HG03025 (cell line): Measurements from ENCODE around the gene PCYT1B.

Experiments used
- ATAC-seq: cut with Tn5 transposase; IDR thresholded peaks from one replicate; pipeline ENCODE4 v1.9.1; 2021; ENCODE audit warnings: mild to moderate bottlenecking, moderate library complexity; ENCODE audit not compliant: unreplicated experiment, low FRiP score

Gene PCYT1B

GRCh38 chrX:24536551-24536950 is 110.6 kb downstream of the PCYT1B start:
- ATAC-seq, result no peak

DNA sequence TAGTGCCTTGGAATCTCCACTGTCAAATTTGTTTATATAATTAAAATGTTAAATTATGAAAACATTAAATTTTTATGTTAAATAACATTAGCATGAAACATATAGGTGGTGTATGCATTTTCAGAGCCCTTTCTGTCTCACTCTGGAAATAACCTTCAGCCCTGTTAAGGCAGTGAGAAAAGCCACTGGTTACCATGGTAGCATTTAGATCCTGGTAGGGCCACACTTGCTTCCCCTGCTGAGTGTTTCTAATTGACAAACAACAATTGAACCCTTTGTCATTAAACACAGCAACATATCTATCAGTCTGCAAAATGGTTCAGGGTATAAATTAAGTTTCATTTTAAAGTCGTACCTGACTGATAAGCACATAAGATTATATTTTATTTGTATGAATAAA is 118.5 kb downstream of the PCYT1B start:
- ATAC-seq, result no peak

- no peak for ATAC-seq
Measured at GRCh38 chrX:24526616-24527015, 120.5 kb downstream of the PCYT1B start.

DNA sequence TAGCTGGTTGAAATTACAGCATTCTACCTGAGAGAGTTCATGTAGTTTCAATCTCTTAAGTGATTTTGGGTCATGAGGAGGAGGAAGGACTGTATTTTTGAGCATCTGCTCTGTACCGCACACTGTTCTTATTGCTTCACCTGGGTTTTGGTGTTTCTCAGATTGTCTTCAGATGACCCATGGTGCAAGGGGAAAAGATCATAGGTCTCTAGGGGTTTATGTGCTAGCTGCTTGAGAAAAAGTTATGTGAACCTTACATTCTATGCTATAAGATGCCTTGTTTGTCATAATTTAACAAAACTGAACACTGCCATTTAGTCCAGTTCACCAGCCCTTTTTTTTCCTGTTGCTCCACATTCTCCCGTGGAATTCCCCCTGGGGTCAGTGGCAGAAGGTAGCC is 121.7 kb downstream of the PCYT1B start:
- no peak for ATAC-seq

GRCh38 chrX:24520472-24520871 is 126.7 kb downstream of the PCYT1B start:
- ATAC-seq, result no peak

DNA sequence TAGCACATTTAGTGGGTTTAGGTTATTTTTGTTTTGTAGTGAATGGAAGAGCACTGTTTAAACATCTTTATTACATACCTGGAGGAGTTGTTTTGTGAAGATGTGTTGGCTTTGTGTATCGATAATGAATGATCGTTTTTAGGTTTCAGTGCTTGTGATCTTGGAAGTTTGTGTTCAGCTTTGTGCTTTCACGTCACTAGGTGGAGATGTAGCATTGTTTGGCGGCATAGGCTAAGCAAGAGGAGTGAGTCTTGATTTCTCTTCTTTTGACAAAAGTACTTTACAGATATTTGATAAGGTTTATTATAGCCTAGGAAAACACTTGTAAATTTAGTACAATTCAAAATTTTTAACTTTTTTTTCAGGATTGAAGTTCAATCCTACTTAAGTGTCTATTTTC is 131.7 kb downstream of the PCYT1B start:
- ATAC-seq, result no peak

- ATAC-seq, result peak; percentile 72
Measured at GRCh38 chrX:24513416-24513815, 133.7 kb downstream of the PCYT1B start.

GRCh38 chrX:24508375-24508774 is 138.8 kb downstream of the PCYT1B start:
- ATAC-seq, result no peak
